ENCODE measurements around the gene DOP1A.

DNA sequence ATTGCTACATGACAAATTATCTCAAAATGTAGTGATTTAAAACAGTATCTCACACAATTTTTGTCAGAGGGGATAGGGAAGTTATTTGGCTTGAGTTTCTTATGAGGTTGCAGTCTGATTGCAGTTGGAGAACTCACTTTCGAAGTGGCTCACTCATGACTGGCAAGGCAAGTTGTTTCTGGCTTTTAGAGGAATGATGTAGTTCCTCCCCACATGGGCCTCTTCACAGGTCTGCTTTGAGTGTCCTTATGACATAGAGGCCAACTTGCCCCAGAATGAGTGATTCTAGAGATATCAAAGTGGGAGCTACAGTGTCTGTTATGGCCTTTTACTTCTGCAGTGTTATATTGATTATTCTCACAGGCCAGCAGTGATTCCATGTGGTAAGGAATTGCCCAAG is 6.1 kb downstream of the DOP1A start:
- TF ChIP-seq, protein P1, sequence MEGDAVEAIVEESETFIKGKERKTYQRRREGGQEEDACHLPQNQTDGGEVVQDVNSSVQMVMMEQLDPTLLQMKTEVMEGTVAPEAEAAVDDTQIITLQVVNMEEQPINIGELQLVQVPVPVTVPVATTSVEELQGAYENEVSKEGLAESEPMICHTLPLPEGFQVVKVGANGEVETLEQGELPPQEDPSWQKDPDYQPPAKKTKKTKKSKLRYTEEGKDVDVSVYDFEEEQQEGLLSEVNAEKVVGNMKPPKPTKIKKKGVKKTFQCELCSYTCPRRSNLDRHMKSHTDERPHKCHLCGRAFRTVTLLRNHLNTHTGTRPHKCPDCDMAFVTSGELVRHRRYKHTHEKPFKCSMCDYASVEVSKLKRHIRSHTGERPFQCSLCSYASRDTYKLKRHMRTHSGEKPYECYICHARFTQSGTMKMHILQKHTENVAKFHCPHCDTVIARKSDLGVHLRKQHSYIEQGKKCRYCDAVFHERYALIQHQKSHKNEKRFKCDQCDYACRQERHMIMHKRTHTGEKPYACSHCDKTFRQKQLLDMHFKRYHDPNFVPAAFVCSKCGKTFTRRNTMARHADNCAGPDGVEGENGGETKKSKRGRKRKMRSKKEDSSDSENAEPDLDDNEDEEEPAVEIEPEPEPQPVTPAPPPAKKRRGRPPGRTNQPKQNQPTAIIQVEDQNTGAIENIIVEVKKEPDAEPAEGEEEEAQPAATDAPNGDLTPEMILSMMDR (IDR thresholded peaks at IDR 0.05) = no peak
- TF ChIP-seq YY1 (IDR thresholded peaks at IDR 0.05; ENCODE audit: low read depth) (no peak), SMC3 (IDR thresholded peaks at IDR 0.05; ENCODE audit: low read depth, low read length) (no peak)

Data from SK-N-SH (cell line).